NCI-H510A treated with DMSO at 0.1 percent for 48 hours (cell line): ENCODE results near the gene CCDC197.
A peak's percentile ranks its signal among the peaks of the same experiment; 100 is the strongest.

Source experiments
- DNase-seq: peaks from one replicate; lab custom pipeline; 2025; lab: John Stamatoyannopoulos, UW

Gene CCDC197

GRCh38 chr14:94000267-94000666 lies 3.2 kb downstream of the CCDC197 start:
- DNase-seq = no peak

DNA sequence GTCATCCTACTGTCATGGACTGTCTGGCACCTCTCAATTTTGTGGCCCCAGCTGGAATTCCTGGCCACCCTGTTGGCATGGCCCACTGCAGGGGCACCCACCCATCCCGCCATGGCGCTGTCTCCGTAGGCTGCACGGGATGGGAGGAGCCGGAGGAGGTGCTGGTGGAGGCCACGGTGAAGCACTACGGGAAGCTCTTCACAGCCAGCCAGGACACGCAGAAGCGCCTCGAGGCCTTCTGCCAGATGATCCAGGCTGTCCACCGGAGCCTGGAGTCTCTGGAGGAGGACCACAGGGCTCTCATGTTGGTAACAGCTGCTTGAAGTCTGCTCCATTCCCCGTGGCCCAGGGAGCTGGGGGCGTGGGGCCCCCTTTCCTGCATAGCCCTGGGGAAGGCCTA lies 3.9 kb downstream of the CCDC197 start:
- no peak for DNase-seq

DNA sequence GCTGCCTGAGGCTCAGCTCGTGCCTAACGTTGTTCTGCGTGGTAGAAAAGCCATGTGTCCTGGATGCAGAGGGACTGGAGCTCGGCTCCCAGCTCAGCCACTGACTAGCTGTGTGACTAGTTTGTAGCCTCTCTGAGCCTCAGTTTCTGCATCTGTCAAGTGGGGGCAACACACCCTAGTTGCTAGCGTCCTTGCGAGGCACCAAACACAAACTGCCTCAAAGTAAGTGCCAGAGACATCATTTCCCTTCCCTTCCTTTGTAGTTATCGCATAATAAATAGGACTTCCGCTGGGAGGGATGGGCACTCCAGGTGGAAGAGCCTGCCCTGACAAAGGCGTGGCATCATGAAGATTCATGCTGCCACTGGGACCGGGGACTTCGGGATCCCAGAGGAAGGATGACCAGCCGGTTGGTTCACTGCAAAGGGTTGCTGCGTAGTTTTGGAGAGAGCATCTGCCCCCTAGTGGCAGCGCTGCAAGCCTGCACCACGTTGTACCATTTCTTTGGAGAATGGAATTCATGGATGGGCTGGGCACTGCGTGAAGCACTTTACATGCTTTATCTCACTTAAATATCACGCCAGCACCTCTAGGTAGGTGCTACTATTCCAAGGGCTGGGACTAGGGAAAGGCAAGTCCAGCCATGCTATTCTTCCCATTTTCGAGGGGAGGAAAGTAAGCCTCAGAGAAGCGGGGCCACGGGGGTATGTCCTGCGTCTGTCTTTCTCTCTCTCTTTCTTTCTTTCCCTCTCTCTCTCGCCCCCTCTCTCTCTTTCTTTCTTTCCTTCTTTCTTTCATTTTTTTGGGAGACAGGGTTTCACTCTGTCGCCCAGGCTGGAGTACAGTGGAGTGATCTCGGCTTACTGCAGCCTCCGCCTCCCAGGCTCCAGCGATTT lies 4.6 kb downstream of the CCDC197 start:
- DNase-seq = peak; percentile 85

DNA sequence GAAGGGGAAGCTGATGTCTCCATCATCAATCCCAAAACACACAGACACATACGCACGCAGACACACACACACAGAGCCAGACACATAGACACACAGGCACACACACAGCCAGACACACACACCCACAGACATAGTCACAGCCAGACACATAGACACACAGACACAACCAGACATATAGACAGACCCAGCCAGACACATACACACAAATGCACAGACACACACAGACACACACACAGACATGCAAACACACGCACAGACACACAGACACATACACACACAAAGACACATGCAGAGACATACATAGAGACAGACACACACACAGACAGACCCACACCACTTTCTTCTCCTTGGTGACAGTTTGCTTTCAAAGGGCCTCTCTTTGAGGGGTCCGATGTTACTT lies 6.3 kb downstream of the CCDC197 start:
- DNase-seq = no peak

DNA sequence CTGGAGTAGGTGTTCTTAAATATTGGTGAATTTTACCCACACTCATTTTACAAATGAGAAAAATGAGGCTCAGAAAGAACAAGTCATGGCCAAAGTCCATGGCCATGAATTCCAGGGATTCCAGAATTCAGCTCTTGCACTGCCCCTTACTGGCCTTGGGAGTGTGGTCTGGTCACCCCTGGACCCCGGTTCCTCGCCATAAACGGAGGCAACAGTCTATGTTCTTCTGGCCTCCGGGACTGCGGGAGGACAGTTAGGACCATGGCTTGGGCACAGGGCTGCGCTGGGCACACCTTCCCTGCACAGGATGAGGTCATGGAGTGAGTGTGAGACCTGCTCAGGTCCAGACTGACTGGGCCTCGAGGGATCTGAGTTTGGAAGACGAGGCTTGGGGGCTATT lies 6.9 kb downstream of the CCDC197 start:
- no peak for DNase-seq

DNA sequence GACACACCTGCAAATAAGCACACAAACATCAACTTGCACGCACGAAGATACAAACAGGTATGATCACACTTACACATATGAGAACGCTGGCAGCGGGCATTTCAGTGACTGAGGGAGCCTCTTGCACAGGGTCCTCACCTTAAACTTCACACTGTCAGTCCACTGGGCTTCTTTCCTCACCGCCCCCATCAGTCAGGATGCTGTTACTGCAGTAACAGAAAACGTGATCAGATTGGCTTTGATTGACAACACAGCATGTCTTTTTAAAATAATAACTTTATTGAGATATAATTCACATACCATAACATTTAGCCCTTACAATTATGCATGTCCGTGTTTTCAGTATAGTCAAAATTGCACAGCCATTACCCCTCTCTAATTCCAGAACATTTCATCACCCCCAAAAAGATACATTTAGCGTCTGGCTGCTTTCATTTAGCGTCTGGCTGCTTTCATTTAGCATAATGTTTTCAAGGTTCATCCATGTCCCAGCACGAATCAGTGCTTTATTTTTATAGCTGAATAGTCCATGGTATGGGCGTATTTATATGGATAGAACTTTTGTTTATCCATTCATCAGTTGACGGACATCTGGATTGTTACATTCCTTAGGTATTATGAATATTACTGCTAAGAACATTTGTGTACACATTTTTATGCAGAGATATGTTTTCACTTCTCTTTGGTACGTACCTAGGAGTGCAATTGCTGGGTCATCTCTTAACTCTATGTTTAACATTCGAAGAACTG lies 8.4 kb downstream of the CCDC197 start:
- DNase-seq = no peak

DNA sequence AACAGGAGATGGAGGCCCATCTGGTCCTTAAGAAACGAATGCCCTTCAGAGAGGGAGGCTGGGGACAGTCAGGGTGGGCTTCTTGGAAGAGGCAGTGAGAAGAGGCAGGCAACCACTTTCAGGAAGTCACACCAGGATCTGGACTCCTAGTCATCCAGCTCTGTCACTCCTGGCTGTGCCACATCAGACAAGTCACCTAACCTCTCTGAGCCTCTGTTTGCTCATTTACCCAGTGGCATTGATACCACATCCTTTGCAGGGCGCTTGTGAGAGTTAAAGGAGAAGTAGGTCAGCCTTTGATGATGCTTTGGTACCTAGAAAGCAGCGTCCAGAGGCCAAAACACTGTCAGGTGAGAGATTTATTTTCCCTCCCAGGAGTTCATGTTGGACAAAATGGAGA lies 11.1 kb downstream of the CCDC197 start:
- no peak for DNase-seq

DNA sequence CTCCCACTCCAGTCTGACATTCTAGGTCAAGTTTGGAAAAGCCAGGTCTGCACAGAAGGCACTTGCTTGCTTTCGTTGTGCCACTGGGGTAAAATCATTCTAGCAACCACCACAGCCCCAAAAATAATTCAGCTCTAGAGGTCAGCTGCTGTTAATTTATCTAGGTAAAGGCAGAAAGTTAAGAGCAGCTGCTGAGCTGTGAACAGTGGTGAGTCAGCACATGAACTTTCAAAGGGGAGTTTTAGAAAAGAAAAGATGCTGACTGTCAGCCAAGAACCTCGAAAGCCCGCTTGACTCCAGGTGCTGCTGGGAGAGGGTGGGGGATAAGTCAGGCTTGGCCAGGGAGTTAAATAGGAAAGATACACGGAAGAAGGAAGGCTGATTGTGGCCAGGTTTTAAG lies 12.7 kb downstream of the CCDC197 start:
- DNase-seq = no peak

- DNase-seq = no peak
Measured at GRCh38 chr14:94010625-94011024, 13.5 kb downstream of the CCDC197 start.

DNA sequence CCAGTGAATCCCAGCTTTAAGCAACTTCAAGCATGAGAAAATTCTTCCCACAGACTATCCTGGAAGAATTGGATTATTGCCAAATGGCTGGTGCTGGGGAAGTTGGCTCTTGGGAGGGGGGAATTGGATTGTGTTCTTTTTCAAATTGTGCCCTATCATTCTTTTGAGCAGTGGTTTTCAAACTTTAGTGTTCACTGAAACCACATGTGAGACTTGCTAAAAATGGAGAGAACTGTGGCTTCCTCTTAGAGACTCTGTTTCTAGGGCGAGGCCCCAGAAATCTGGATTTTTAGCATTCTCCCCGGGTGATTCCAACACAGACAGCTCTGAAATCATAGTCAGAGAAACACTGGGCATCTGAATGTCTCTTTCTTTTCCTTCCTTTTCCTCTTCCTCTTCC lies 14.7 kb downstream of the CCDC197 start:
- DNase-seq = no peak

GRCh38 chr14:94014382-94014781 lies 17.3 kb downstream of the CCDC197 start:
- DNase-seq = no peak

DNA sequence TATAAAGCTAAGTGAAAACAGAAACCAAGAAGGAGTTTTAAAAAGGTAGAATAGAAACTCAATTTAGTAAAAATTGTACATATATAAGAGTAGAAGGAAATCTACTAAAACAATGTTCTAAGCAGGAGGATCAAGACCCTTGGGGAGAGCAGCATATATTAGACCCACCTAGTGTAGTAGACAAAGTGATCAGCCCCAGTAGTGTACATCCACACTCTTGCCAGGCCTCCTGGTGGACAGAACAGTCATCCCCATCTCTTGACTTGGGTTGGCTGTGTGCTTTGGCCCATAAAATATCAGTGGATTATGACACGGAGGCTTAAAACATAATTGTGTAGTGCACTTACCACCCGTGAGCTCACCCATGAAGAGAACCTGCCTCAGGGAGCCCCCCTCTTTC lies 18.1 kb downstream of the CCDC197 start:
- no peak for DNase-seq

DNA sequence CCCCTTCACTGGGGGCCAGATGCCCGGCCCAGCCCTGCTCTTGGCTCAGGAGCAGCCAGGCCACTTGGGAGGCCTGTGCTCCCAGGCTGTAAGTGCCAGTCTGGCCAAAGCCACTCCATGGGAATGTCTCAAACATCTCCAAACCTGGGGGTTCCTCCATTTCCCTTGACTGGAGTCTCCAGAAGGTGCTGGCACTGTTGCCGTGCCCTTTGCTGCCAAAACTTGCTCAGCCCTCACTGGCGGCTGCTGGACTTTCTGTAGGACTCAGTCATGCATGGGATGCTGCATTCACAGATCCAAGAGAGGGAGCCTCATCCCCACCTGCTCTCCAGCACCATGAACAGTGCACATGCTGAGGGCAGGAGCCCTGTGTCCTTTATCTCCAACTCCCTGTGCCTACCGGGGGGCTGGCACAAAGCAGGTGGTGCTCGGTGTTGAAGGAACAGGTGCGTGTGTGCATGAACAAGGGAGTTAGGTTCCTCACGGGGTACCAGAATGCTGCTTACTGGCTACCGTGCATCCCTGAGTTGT lies 19.4 kb downstream of the CCDC197 start:
- DNase-seq = no peak

GRCh38 chr14:94018308-94018707 lies 21.2 kb downstream of the CCDC197 start:
- no peak for DNase-seq

GRCh38 chr14:94019329-94019728 lies 22.2 kb downstream of the CCDC197 start:
- no peak for DNase-seq

DNA sequence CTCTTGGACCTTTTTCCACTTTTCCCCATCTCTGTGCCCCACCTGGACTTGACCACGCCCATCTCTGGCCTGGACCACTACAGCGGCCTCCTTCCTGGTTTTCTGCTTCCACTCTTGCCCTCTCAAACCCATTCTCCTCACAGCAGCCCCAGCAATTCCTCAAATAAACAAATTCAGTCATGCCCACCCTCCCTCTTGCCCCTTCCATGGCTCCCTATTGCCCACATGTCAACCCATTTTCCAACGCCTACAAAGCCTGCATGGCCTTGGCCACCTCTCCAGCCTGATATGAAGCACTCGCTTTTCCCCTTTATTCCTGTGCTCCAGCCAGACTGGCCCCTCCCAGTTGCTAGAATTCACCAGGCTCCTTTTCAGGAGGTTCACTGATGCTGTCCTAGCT lies 23.2 kb downstream of the CCDC197 start:
- DNase-seq = no peak

GRCh38 chr14:94021001-94021400 lies 23.9 kb downstream of the CCDC197 start:
- no peak for DNase-seq

DNA sequence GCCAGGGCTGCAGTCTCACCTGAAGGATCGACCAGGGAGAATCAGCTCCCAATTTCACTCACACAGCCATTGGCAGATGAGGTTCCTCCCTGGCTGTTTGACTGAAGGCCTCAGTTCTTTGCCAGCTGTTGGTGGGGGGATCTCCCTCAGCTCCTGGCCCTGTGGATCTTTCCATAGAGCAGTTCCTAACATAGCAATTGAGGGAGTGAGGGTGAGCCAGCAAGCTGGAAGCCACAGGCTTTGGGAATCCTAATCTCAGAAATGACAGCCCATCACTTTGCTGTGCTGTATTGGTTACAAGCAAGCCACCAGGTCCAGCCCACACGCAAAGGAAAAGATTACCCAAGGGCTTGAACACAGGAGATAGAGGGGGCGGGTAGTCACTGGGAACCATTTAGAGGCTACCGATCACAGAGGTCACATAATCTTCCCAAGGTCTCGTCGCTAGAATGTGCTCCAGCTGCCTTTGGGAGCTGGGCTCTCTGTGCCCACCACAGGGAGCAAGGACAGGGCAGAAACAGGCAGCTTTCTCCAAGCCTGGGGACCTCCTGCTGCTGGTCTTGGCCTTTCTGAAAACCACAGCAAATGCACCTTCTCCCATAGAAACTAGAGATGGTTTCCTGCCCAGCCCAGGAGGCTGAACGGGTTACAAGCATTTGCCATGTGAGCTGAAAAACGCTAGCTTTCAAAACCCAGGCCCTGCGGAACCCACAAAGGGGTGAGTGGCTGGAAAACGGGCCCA lies 24.5 kb downstream of the CCDC197 start:
- no peak for DNase-seq

GRCh38 chr14:94022532-94023411 lies 25.7 kb downstream of the CCDC197 start:
- no peak for DNase-seq

- DNase-seq = no peak
Measured at GRCh38 chr14:94024549-94024948, 27.4 kb downstream of the CCDC197 start.

DNA sequence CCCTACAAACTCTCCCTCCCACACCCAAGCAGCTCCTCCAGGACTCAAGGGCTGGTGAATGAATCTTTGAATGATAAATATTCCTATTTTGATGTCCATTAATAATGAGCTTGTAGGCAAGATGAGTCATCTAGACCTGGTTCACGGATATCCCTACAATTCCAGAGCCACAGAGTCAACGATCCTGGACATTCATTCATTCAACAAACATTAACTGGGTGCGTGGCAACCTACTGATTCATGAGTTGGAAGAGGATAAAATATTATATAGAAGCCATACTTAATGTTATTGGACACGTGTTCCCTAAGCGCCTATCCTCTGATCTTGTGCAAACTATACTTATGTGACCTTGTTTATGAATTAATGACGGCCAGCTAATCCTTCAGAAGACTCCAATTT lies 28.6 kb downstream of the CCDC197 start:
- no peak for DNase-seq
